SK-N-MC (cell line): Measurements from ENCODE around the gene MFAP3L.

Source experiments
- EZH2 ChIP-seq: fragments of 200-600 bp; sonication (generic); IDR thresholded peaks from one replicate; pipeline ENCODE4 v1.6.1; 2017; ENCODE audit warnings: antibody characterized with exemption
- POLR2AphosphoS5 ChIP-seq: IDR thresholded peaks from 2 replicates; pipeline ENCODE4 v1.6.1; 2012; ENCODE audit warnings: mild to moderate bottlenecking, low read depth, low read length, borderline replicate concordance

DNA sequence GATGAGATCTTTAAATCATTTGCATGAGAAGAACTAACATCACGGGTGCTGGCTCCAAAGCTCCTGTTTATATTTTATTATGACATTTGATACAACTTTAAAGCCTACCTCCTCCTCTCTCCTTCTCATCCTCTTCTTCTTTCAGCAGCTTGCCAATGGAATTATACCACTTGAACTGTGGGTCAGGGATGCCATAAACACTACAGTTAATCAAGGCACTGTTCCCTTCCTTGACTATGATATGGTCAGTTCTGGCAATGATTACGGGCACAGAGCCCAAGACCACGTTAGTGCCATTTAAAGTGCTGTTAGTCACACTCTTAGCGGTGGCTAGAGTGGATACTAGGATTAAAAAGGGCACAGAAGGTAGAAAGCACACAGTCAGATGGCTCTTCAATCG, 20.7 kb downstream of the MFAP3L start:
- no peak for TF ChIP-seq EZH2
- TF ChIP-seq POLR2AphosphoS5: no peak
